Measurements from ENCODE around the gene AATK.

- TF ChIP-seq CTCF (IDR thresholded peaks at IDR 0.05) (no peak), POLR2A (IDR thresholded peaks at IDR 0.05) (no peak)
Observed at GRCh38 chr17:81081222-81082176, 84.5 kb downstream of the AATK start.
